Bronchus fibroblast of lung (primary cell): ENCODE data around the gene TCP11X1. TPM values are rescaled to one million over a fixed set of nuclear protein-coding genes. Genes with fewer than 3 reads are reported as not detected.

Experiments
- total RNA-seq: library from RNA; depleted of rRNA; stranded (reverse); fragments of >200 nt; gene quantifications from 2 replicates; pipeline ENCODE4 v1.2.3, GENCODE V29; 2015

The TCP11X1 gene
- total RNA-seq, result not detected in 2 replicates

DNA sequence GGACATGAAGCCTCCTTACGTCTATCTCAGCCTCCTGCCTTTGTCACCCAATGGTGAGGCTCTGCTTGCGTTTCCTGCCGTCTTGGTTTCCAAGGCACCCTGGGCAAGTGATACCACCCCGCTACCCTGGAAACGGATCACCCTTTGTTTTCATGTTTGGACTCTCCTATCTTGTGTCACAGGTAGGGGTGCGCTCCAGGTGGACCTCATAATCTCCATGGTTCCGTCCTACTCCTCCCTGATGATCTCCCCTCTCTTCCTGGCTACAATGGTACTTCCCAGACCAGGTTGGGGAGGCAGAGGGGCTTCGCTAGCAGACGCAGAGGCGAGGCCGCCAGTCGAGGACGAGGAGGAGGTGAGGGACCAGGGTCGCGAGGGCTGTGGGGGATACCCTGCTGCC, at the start of gene TCP11X1:
Gene TCP11X1, plus strand, starts transcription at position 316 of the 400 bp plus-strand sequence.

DNA sequence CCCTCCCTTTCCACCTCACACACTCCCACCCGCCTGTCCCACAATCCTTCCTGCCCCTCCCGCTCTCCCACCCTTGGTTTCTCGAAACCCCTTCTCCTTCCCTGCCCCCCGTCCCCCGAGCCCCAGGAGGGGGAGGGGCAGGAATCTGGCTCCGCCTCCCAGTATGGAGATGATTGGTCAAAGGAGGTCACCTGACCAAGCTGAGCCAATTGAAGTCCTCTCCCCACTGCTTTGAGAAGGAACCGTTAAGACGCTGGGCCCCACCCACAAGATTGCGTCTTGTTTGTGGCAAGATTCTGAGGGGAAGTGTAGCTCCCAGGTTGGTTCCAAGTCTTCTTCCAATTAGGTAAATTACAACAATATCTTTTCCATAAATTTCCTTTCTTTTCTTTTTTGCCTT, 31.8 kb downstream of the TCP11X1 start, which contains the start of gene NXF2:
Gene NXF2, plus strand, starts transcription at position 275 of the 400 bp plus-strand sequence. CDS start 59,912 bp downstream, outside the sequence.

Other genes starting within 250 kb of the TCP11X1 start
- not detected in 2 replicates for gene TCEAL2, start 89.6 kb upstream of the TCP11X1 start, total RNA-seq
- gene TCEAL6, start 72.8 kb upstream of the TCP11X1 start, total RNA-seq, result not detected in 2 replicates
- gene BEX5, start 59.3 kb upstream of the TCP11X1 start, total RNA-seq, result not detected in 2 replicates
- gene NXF2, start 31.9 kb downstream of the TCP11X1 start, total RNA-seq, result not detected in 2 replicates
- not detected in 2 replicates for gene NXF2B, start 224.7 kb downstream of the TCP11X1 start, total RNA-seq